Right cardiac atrium (tissue), 5 donors: ENCODE results near the gene SLC5A3. TPM values are rescaled to one million over a fixed set of nuclear protein-coding genes. Genes with fewer than 3 reads are reported as not detected.
A peak's percentile ranks its signal among the peaks of the same experiment; 100 is the strongest.

Source experiments
- ATAC-seq, 2 donors: fragments of 200-7000 bp; cut with Tn5 transposase; one replicate each; pipeline versions ENCODE4 v1.8.0 to v1.9.1; 2020; ENCODE audit warnings: moderate library complexity in 2 of 2, mild to moderate bottlenecking in 1 of 2
- DNase-seq, 3 donors: peaks; one replicate each; pipeline ENCODE4 v3.0.0-alpha.2; 2020
- H3K27ac ChIP-seq: one replicate; pipeline ENCODE4 v1.5.1; 2013; ENCODE audit warnings: mild to moderate bottlenecking, low read length, control low read depth, moderate library complexity
- H3K27me3 ChIP-seq: one replicate; pipeline ENCODE4 v1.6.1; 2013; ENCODE audit not compliant: control insufficient read depth, insufficient read depth
- H3K4me1 ChIP-seq: one replicate; pipeline ENCODE4 v1.6.1; 2013; ENCODE audit warnings: low read length; ENCODE audit not compliant: control insufficient read depth, insufficient read depth
- H3K4me3 ChIP-seq: one replicate; pipeline ENCODE4 v1.5.1; 2013; ENCODE audit warnings: low read length, control low read depth
- H3K9me3 ChIP-seq: one replicate; pipeline ENCODE4 v1.6.1; 2013; ENCODE audit warnings: low read length; ENCODE audit not compliant: control insufficient read depth
- WGBS: extraction: QIAGEN DNeasy Blood & Tissue Kit; methylation state at CpG from one replicate; pipeline ENCODE4 v1.1.7; 2013; 5-methylcytosine and 5-hydroxymethylcytosine counted together
- intact Hi-C, 4 donors: fragments of 100-400 bp; cut with DNase I; formaldehyde crosslinking; loops; one replicate each; pipeline versions ENCODE4 v1.11.0 to v1.14.0; 2022 to 2023
- long read RNA-seq, 4 donors: library from polyadenylated mRNA; unstranded; transcript quantifications; one replicate each; pipeline ENCODE4 v2.0.0, GENCODE V29; 2020 to 2021
- polyA plus RNA-seq: library from polyadenylated mRNA; stranded (reverse); fragments of 200-250 nt; gene quantifications from one replicate; pipeline ENCODE4 v1.2.3, GENCODE V29; 2013
- total RNA-seq, 4 donors: library from RNA; stranded (reverse); fragmentation: NEBNext Ultra II Directional; extraction: Animal tissue kit (Norgen Biotek cat#: 25700); gene quantifications; one replicate each; pipeline ENCODE4 v1.2.1, GENCODE V29; 2021
- donor health status: healthy with polysubstance abuse.
- donor health status: DM: no; HTN: yes; CAD: no.
- donor health status: DM: no; HTN: no; CAD: no.
- donor health status: DM: no; HTN: yes; CAD: no; lungs with severe emphysema.
- donor health status: DM: yes; HTN: yes; CAD: no.

SLC5A3 gene
- 10 to 100 TPM in 1 of 4 donors, 1 to 10 TPM in 3; 4.1 to 11.7 (median 6.7) TPM for total RNA-seq
- polyA plus RNA-seq = 2.2 TPM
- long read RNA-seq, donor 1, full-length matches to known transcripts = 9 of 11 reads
- long read RNA-seq, donor 1, partial matches to known transcripts = 0 of 11 reads
- long read RNA-seq, donor 1, other reads (novel, unspliced or antisense) = 2 of 11 reads
- long read RNA-seq, donor 2 = 0 reads
- long read RNA-seq, donor 3, full-length matches to known transcripts = 11 of 11 reads
- long read RNA-seq, donor 3, partial matches to known transcripts = 0 of 11 reads
- long read RNA-seq, donor 3, other reads (novel, unspliced or antisense) = 0 of 11 reads
- long read RNA-seq, donor 4 = 0 reads

GRCh38 chr21:34073032-34073748 lies at the start of gene SLC5A3, which contains the start of gene MRPS6:
SLC5A3 (plus strand) TSS chr21:34073578; CDS start chr21:34095199, 21,621 bp downstream.
MRPS6 (plus strand) TSS chr21:34073578; CDS start chr21:34073701, 123 bp downstream.
- DNase-seq = peak; percentile 88 to 95 (median 94)
- intact Hi-C loops = loop anchor here in 3 of 4 donors (5.0 to 10.0 kb wide), 3 partner anchors 128 to 138 kb away; no protein-coding TSS in a partner anchor

DNA sequence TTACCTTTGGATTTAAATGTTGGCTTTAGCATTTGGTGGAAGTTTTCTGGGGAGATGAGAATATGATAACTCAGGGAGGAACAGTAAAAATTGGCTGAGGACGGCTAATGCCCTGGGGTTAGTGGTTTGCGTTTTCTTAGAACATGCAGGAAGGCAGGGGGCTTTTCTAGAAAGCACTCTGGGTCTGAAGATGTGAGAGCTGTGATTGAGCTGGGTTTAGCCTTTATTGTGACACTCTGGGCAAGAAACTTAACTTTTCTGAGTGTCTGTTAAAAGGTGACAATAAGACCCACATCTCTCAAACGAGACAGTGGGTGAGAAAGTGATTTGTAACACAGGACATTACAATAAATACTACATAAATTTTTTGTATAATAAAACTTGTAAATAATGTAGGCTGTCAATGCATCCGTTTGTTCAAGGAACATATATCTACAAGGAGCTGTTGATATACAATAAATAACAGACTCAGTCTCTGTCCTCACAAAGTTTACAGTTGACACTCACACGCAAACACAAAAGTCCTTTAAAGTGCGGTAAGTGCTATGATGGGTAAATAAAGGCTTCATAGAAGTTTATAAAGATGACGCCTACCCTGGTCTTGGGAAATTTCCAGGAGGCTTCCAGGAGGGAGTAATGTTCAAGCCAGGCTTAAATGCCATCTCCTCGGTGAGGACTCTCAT lies 49.5 kb upstream of the SLC5A3 start:
- ATAC-seq (no peak), DNase-seq (no peak)
- H3K4me3 ChIP-seq = no peak overlapping the region
- H3K4me1 ChIP-seq = peaks cover 4% of the 10 kb centered on the region
- no peaks in the 10 kb centered on the region for H3K27me3 ChIP-seq
- WGBS = 68% methylated on average over 8 of the region's 8 CpGs
- intact Hi-C loops = no loop called here
- H3K9me3 ChIP-seq = no peaks in the 10 kb centered on the region
- H3K27ac ChIP-seq = no peak overlapping the region

More at GRCh38 chr21:34073032-34073748, at the start of gene SLC5A3, which contains the start of gene MRPS6:
- WGBS = under 1% methylated on average over 102 of the region's 104 CpGs
- no peaks in the 10 kb centered on the region for H3K27me3 ChIP-seq
- peak; percentile 90 to 92 for ATAC-seq
- no peaks in the 10 kb centered on the region for H3K9me3 ChIP-seq
- H3K4me3 ChIP-seq = peak within 1 kb of the TSS; percentile 68
- H3K27ac ChIP-seq = peak within 1 kb of the TSS; percentile 76
- peaks cover 7% of the 10 kb centered on the region for H3K4me1 ChIP-seq

DNA sequence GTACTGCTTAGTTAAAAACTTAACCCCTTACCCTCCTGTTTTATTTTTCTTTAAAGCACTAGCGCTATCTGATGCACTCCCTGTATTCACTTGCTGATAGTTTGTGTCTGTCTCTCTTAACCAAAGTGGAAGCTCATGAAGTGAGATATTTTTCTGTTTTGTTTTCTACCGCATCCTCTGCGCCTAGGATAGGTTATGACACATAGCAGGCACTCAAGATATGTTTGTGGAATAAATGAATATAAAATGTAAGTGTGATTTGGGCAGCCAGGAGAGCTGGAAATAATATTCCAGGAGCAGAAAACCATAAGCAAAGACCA lies 49.0 kb upstream of the SLC5A3 start:
- no peaks in the 10 kb centered on the region for H3K9me3 ChIP-seq
- ATAC-seq = no peak
- H3K27ac ChIP-seq = no peak overlapping the region
- WGBS = 89% methylated on average over 3 of the region's 3 CpGs
- H3K4me3 ChIP-seq = no peak overlapping the region
- H3K27me3 ChIP-seq = no peaks in the 10 kb centered on the region
- no peak for DNase-seq
- intact Hi-C loops = no loop called here
- H3K4me1 ChIP-seq = peaks cover 4% of the 10 kb centered on the region

GRCh38 chr21:34027721-34028461 lies 45.5 kb upstream of the SLC5A3 start:
- no peak for DNase-seq
- Histone ChIP-seq H3K27ac (no peak overlapping the region), H3K4me1 (no peaks in the 10 kb centered on the region), H3K4me3 (no peak overlapping the region), H3K9me3 (no peaks in the 10 kb centered on the region), H3K27me3 (no peaks in the 10 kb centered on the region)
- intact Hi-C loops = no loop called here
- 66% methylated on average over 9 of the region's 9 CpGs for WGBS
- no peak for ATAC-seq

- DNase-seq = peak in 2 of 3 donors; percentile 47 to 61
These were observed 43.4 kb upstream of the SLC5A3 start for GRCh38 chr21:34029743-34030528.

DNA sequence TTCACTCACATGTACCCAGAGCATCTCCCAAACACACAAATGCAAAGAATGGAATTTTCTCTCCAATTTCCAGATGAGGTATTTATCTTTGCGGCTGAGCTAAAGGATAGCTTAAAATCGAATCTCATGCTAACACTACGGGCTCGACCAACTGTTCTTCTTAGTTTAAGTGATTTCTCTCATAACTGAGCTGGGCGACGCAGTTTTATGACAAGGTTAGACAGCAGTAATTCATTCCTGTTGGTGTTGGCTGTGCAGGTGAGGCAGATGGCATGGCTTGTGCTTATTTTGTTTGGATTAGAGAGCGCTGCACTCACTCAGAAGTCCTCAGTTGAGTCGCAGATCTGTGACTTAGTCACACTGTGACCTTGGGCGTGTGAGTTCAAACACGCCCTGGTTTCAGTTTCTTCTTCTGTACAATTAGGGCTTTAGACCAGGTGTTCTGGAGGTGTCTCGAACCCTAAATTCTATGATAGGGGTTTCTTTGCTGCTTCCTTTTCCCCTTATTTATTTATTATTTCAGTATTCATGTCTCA lies 41.5 kb upstream of the SLC5A3 start:
- intact Hi-C loops = no loop called here

More at GRCh38 chr21:34029743-34030528, 43.4 kb upstream of the SLC5A3 start:
- no peaks in the 10 kb centered on the region for H3K9me3 ChIP-seq
- intact Hi-C loops = no loop called here
- peak overlapping the region; percentile 32 for H3K4me3 ChIP-seq
- no peaks in the 10 kb centered on the region for H3K4me1 ChIP-seq
- no peak overlapping the region for H3K27ac ChIP-seq
- no peaks in the 10 kb centered on the region for H3K27me3 ChIP-seq
- WGBS = 35% methylated on average over 13 of the region's 13 CpGs
- ATAC-seq = peak; percentile 93 to 96

GRCh38 chr21:34034369-34035014 lies 38.9 kb upstream of the SLC5A3 start:
- Histone ChIP-seq H3K4me1 (no peaks in the 10 kb centered on the region), H3K4me3 (no peak overlapping the region), H3K27me3 (no peaks in the 10 kb centered on the region), H3K9me3 (no peaks in the 10 kb centered on the region), H3K27ac (no peak overlapping the region)
- DNase-seq (no peak), ATAC-seq (no peak)
- intact Hi-C loops = no loop called here
- WGBS = 71% methylated on average over 8 of the region's 8 CpGs

More for the DNA sequence above, 41.5 kb upstream of the SLC5A3 start:
- Histone ChIP-seq H3K4me1 (no peaks in the 10 kb centered on the region), H3K27ac (no peak overlapping the region), H3K4me3 (no peak overlapping the region), H3K9me3 (no peaks in the 10 kb centered on the region), H3K27me3 (no peaks in the 10 kb centered on the region)
- WGBS = 91% methylated on average over 11 of the region's 11 CpGs
- ATAC-seq = no peak
- DNase-seq = no peak

- 83% methylated on average over 8 of the region's 8 CpGs for WGBS
- Histone ChIP-seq H3K9me3 (no peaks in the 10 kb centered on the region), H3K27me3 (no peaks in the 10 kb centered on the region), H3K27ac (no peak overlapping the region), H3K4me3 (no peak overlapping the region), H3K4me1 (no peaks in the 10 kb centered on the region)
- DNase-seq = no peak
- ATAC-seq = no peak
- intact Hi-C loops = no loop called here
These were observed 37.6 kb upstream of the SLC5A3 start for GRCh38 chr21:34035619-34036354.
